GM19397 (cell line): ENCODE measurements around the gene NDUFAF7.
"Not testable (repeated sequence)": the region's sequence is repeated elsewhere in the genome, so short reads cannot be mapped to it uniquely, and the experiment has no call there.

Source experiments
- ATAC-seq: cut with Tn5 transposase; IDR thresholded peaks from one replicate; pipeline ENCODE4 v1.9.1; 2021; ENCODE audit warnings: mild to moderate bottlenecking, moderate library complexity; ENCODE audit not compliant: unreplicated experiment

Gene NDUFAF7

DNA sequence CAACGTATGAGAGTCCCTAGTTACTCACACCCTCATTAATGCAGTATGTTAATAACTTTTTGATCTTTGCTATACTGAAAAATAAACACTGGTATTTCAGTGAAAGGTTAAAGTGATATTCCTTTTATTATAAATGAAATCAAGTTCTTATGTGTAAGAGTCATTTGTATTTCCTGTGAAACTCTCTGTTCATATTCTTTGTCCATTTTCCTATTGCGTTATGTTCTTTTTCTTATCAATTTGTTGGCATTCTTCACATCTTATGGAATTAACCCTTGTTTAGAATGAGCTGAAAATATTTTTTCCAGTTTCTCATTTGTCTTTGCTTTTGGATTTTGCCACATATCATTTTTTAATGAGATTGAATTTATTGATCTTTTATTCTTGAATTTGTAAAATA, 44.8 kb downstream of the NDUFAF7 start:
- no peak for ATAC-seq

- ATAC-seq, result no peak
Measured at GRCh38 chr2:37281916-37282315, 50.5 kb downstream of the NDUFAF7 start.

- no peak for ATAC-seq
Measured at GRCh38 chr2:37282746-37283145, 51.3 kb downstream of the NDUFAF7 start.

- ATAC-seq, result no peak
Measured at GRCh38 chr2:37283207-37283606, 51.7 kb downstream of the NDUFAF7 start.

DNA sequence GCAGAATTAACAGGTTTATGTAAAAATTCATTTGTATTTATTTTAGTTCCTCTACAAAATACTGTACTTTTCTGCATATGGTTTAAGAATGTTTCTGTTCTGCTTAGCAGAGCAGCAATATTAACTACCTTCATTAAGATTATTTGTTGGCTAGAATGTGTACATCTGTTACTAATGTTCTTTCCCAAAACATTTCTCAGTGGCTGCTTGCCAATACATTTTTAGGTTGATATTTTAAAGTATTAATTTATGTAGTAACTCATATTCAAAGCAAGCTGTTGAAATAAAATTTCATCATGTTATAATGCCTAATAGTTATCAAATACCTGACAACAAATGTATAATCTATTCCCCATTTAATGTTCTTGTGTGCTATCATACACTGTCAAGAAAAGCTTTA, 52.9 kb downstream of the NDUFAF7 start:
- no peak for ATAC-seq

GRCh38 chr2:37287966-37288365, 56.5 kb downstream of the NDUFAF7 start:
- ATAC-seq, result no peak

GRCh38 chr2:37291680-37292079, 60.2 kb downstream of the NDUFAF7 start:
- ATAC-seq, result no peak

DNA sequence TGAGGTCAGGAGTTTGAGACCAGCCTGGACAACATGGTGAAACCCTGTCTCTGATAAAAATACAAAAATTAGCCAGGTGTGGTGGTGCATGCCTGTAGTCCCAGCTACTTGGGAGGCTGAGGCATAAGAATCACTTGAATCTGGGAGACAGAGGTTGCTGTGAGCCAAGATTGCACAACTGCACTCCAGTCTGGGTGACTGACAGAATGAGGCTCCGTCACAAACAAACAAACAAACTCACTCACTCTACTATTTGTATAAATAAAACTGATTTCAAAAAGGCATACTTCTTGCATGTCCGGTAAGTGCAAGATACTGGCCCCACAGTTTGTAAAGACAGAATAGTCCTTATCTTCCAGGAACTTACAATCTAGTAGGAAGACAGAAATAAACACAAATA, 63.4 kb downstream of the NDUFAF7 start:
- ATAC-seq, result not testable (repeated sequence)

GRCh38 chr2:37295469-37296073, 64.1 kb downstream of the NDUFAF7 start:
- no peak for ATAC-seq

- no peak for ATAC-seq
Measured at GRCh38 chr2:37297632-37298031, 66.2 kb downstream of the NDUFAF7 start.
